Measurements from ENCODE around the gene GRID2IP. TPM values are rescaled to one million over a fixed set of nuclear protein-coding genes. Genes with fewer than 3 reads are reported as not detected.
A peak's percentile ranks its signal among the peaks of the same experiment; 100 is the strongest.

The GRID2IP gene
- total and polyA plus RNA-seq, 9 donors, result 0.04 to 0.18 (median 0.09) TPM

DNA sequence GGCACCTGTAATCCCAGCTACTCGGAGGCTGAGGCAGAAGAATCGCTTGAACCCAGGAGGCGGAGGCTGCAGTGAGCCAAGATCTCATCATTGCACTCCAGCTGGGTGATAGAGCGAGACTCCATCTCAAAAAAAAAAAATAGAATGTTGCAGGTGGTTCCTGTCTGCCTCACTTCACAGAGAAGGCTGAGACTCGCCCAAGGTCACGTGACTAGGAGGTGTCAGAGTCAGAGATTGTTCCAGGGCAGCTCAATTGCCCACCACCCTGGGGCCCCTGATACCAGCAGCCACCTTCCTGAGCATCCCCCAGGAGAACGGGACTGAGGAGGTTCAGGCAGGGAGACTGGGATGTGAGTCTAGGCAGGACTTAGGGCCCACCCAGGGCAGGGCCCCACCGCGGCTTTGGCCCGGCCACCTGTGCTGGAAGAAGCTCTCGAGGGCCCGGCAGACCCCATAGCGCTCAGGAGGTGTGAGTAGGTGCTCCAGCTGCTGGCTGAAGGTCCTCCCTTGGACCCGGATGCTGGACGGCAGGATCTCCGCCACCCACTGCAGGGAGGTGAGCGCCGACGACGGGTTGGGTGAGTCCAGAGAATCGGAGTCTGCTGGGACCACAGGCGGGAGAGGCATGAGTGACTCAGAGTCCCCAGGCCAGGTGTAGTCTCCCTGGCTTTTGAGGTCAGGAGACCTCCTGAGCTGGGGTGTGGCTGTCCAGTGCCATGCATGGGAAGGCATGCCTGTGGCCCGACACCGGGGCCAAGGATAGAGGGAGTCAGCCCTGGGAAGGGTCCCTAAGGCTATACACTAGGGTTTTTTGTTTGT, 30.9 kb downstream of the GRID2IP start:
- DNase-seq, result no peak
- H3K27me3 ChIP-seq (ENCODE audit: control insufficient read depth, insufficient read depth, low read length), result peaks cover 7% of the 10 kb centered on the region
- WGBS (ENCODE audit: insufficient coverage), result 87% methylated on average over 21 of the region's 24 CpGs
- H3K4me3 ChIP-seq (ENCODE audit: low read length), result no peak overlapping the region
- H3K27ac ChIP-seq (ENCODE audit: low read length), result no peak overlapping the region
- no peaks in the 10 kb centered on the region for H3K9me3 ChIP-seq (replicated peaks; ENCODE audit: control insufficient read depth, low read depth, low read length)
- no peaks in the 10 kb centered on the region for H3K36me3 ChIP-seq (ENCODE audit: control insufficient read depth, insufficient read depth, low read length)
- H3K4me1 ChIP-seq (ENCODE audit: control insufficient read depth, insufficient read depth, low read length), result peaks cover 4% of the 10 kb centered on the region

GRCh38 chr7:6516387-6516983, 34.8 kb downstream of the GRID2IP start:
- H3K36me3 ChIP-seq (ENCODE audit: control insufficient read depth, insufficient read depth, low read length), result no peaks in the 10 kb centered on the region
- DNase-seq, result peak; percentile 90
- H3K4me1 ChIP-seq (ENCODE audit: control insufficient read depth, insufficient read depth, low read length), result peaks cover 4% of the 10 kb centered on the region
- no peak overlapping the region for H3K4me3 ChIP-seq (ENCODE audit: low read length)
- WGBS (ENCODE audit: insufficient coverage), result 27% methylated on average over 10 of the region's 17 CpGs
- H3K27me3 ChIP-seq (ENCODE audit: control insufficient read depth, insufficient read depth, low read length), result no peaks in the 10 kb centered on the region
- no peak overlapping the region for H3K27ac ChIP-seq (ENCODE audit: low read length)
- no peaks in the 10 kb centered on the region for H3K9me3 ChIP-seq (replicated peaks; ENCODE audit: control insufficient read depth, low read depth, low read length)

DNA sequence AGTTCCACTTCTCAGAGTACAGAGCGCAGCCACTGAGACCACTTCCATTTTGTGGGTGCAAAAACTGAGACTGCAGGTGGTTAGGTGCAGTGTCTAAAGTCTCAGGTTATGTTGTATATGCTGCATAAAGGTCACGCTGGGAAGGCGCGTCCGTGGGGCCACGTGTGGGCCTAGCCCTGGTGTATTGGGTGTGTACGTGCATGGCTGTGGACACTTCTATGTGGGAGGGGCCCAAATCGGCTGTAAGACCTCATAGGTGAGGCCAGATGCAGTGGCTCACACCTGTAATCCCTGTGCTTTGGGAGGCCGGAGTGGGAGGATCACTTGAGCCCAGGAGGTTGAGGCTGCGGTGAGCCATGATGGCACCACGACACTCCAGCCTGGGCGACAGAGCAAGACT, 37.7 kb downstream of the GRID2IP start:
- no peak for DNase-seq
- WGBS (ENCODE audit: insufficient coverage), result 88% methylated on average over 8 of the region's 12 CpGs
- no peak overlapping the region for H3K27ac ChIP-seq (ENCODE audit: low read length)
- no peaks in the 10 kb centered on the region for H3K9me3 ChIP-seq (replicated peaks; ENCODE audit: control insufficient read depth, low read depth, low read length)
- peaks cover 4% of the 10 kb centered on the region for H3K4me1 ChIP-seq (ENCODE audit: control insufficient read depth, insufficient read depth, low read length)
- no peaks in the 10 kb centered on the region for H3K27me3 ChIP-seq (ENCODE audit: control insufficient read depth, insufficient read depth, low read length)
- no peak overlapping the region for H3K4me3 ChIP-seq (ENCODE audit: low read length)
- H3K36me3 ChIP-seq (ENCODE audit: control insufficient read depth, insufficient read depth, low read length), result no peaks in the 10 kb centered on the region

DNA sequence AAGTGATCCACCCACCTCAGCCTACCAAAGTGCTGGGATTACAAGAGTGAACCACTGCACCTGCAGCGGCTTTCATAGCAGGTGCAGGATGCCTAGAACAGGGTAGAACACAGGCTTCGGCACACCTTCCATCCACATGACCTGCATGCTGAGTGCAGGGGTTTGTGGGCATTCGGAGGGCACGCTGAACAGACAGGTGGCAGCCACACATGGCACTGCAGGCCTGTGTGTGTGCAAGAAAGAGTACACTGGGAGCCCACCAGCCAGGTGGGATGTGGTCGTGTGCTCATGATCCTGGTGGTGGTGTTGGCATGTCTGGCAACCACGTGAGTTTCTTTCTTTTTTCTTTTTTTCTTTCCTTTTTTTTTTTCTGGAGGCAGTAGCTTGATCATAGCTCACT, 38.4 kb downstream of the GRID2IP start:
- H3K4me1 ChIP-seq (ENCODE audit: control insufficient read depth, insufficient read depth, low read length), result peaks cover 4% of the 10 kb centered on the region
- no peak overlapping the region for H3K27ac ChIP-seq (ENCODE audit: low read length)
- no peaks in the 10 kb centered on the region for H3K9me3 ChIP-seq (replicated peaks; ENCODE audit: control insufficient read depth, low read depth, low read length)
- H3K4me3 ChIP-seq (ENCODE audit: low read length), result no peak overlapping the region
- H3K36me3 ChIP-seq (ENCODE audit: control insufficient read depth, insufficient read depth, low read length), result no peaks in the 10 kb centered on the region
- no peaks in the 10 kb centered on the region for H3K27me3 ChIP-seq (ENCODE audit: control insufficient read depth, insufficient read depth, low read length)
- DNase-seq, result no peak
- 100% methylated on average over 2 of the region's 6 CpGs for WGBS (ENCODE audit: insufficient coverage)

DNA sequence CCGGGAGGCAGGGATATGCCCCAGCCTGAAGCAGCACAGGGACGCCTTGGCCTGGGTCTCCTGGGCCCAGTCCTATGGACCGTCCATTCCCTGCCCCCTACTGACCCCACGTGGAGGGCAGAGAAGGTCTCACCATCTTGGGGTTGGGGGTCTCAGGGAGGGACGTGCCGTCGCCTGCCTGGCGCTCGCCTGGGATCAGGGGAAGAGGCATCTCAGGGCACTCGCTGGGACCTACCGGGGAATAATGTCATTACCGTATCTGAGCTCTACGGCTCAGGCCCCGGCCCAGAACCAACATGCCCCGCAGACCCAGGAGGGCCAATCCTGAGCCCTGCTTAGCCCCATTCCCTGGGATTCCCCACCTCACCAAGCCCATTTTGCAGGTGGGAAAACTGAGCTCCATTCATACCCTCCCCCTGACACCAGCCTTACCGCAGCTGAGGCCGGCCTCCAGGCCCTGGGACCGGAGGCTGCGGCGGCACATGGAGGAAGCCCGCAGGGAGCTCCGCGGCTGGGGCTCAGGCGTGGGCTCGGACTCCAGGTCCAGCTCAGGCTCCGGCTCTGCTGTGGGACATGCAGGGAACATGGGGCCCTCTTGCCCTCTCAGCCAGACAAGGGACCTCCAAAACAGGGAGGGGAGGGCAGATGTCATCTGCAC, 40.7 kb downstream of the GRID2IP start:
- Histone ChIP-seq H3K27me3 (ENCODE audit: control insufficient read depth, insufficient read depth, low read length) (peaks cover 11% of the 10 kb centered on the region), H3K36me3 (ENCODE audit: control insufficient read depth, insufficient read depth, low read length) (no peaks in the 10 kb centered on the region), H3K4me1 (ENCODE audit: control insufficient read depth, insufficient read depth, low read length) (no peaks in the 10 kb centered on the region), H3K27ac (ENCODE audit: low read length) (no peak overlapping the region), H3K9me3 (replicated peaks; ENCODE audit: control insufficient read depth, low read depth, low read length) (no peaks in the 10 kb centered on the region), H3K4me3 (ENCODE audit: low read length) (no peak overlapping the region)
- DNase-seq, result no peak
- WGBS (ENCODE audit: insufficient coverage), result 84% methylated on average over 23 of the region's 26 CpGs

GRCh38 chr7:6508950-6509349, 42.3 kb downstream of the GRID2IP start:
- WGBS (ENCODE audit: insufficient coverage), result 79% methylated on average over 11 of the region's 24 CpGs
- no peaks in the 10 kb centered on the region for H3K36me3 ChIP-seq (ENCODE audit: control insufficient read depth, insufficient read depth, low read length)

DNA sequence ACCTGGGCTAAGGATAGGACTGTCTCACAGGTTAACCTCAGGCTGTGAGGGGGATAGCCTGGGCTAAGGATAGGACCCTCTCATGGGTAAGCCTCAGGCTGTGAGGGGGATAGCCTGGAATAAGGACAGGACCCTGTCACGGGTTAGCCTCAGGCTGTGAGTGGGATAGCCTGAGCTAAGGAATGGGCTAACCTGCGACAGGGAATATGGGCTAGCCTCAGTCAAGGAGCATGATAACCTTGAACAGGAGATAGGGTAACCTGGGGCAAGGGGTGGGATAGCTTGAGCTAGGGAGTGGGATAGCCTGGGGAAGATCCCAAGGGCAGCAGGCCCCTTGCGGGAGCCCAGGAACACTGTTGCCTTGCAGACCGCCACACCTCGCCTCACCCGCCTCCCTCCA, 42.7 kb downstream of the GRID2IP start:
- DNase-seq, result no peak
- no peak overlapping the region for H3K4me3 ChIP-seq (ENCODE audit: low read length)
- H3K36me3 ChIP-seq (ENCODE audit: control insufficient read depth, insufficient read depth, low read length), result no peaks in the 10 kb centered on the region
- H3K27ac ChIP-seq (ENCODE audit: low read length), result no peak overlapping the region
- no peaks in the 10 kb centered on the region for H3K9me3 ChIP-seq (replicated peaks; ENCODE audit: control insufficient read depth, low read depth, low read length)
- 87% methylated on average over 5 of the region's 6 CpGs for WGBS (ENCODE audit: insufficient coverage)
- peaks cover 9% of the 10 kb centered on the region for H3K4me1 ChIP-seq (ENCODE audit: control insufficient read depth, insufficient read depth, low read length)
- peaks cover 31% of the 10 kb centered on the region for H3K27me3 ChIP-seq (ENCODE audit: control insufficient read depth, insufficient read depth, low read length)

More at GRCh38 chr7:6508950-6509349, 42.3 kb downstream of the GRID2IP start:
- Histone ChIP-seq H3K4me1 (ENCODE audit: control insufficient read depth, insufficient read depth, low read length) (peaks cover 9% of the 10 kb centered on the region), H3K27me3 (ENCODE audit: control insufficient read depth, insufficient read depth, low read length) (peaks cover 27% of the 10 kb centered on the region), H3K27ac (ENCODE audit: low read length) (no peak overlapping the region), H3K4me3 (ENCODE audit: low read length) (no peak overlapping the region), H3K9me3 (replicated peaks; ENCODE audit: control insufficient read depth, low read depth, low read length) (no peaks in the 10 kb centered on the region)
- DNase-seq, result no peak

- WGBS (ENCODE audit: insufficient coverage), result 96% methylated on average over 5 of the region's 16 CpGs
- no peak for DNase-seq
These were observed 43.4 kb downstream of the GRID2IP start for GRCh38 chr7:6507906-6508305.

GRCh38 chr7:6505685-6506559, 45.3 kb downstream of the GRID2IP start:
- Histone ChIP-seq H3K4me3 (ENCODE audit: low read length) (no peak overlapping the region), H3K9me3 (replicated peaks; ENCODE audit: control insufficient read depth, low read depth, low read length) (no peaks in the 10 kb centered on the region), H3K27ac (ENCODE audit: low read length) (no peak overlapping the region), H3K4me1 (ENCODE audit: control insufficient read depth, insufficient read depth, low read length) (peaks cover 9% of the 10 kb centered on the region), H3K36me3 (ENCODE audit: control insufficient read depth, insufficient read depth, low read length) (no peaks in the 10 kb centered on the region), H3K27me3 (ENCODE audit: control insufficient read depth, insufficient read depth, low read length) (peaks cover 38% of the 10 kb centered on the region)
- DNase-seq, result no peak
- WGBS (ENCODE audit: insufficient coverage), result 62% methylated on average over 15 of the region's 20 CpGs

More at GRCh38 chr7:6507906-6508305, 43.4 kb downstream of the GRID2IP start:
- Histone ChIP-seq H3K4me3 (ENCODE audit: low read length) (no peak overlapping the region), H3K36me3 (ENCODE audit: control insufficient read depth, insufficient read depth, low read length) (no peaks in the 10 kb centered on the region), H3K9me3 (replicated peaks; ENCODE audit: control insufficient read depth, low read depth, low read length) (no peaks in the 10 kb centered on the region), H3K27me3 (ENCODE audit: control insufficient read depth, insufficient read depth, low read length) (peaks cover 34% of the 10 kb centered on the region), H3K4me1 (ENCODE audit: control insufficient read depth, insufficient read depth, low read length) (peaks cover 9% of the 10 kb centered on the region), H3K27ac (ENCODE audit: low read length) (no peak overlapping the region)

Measured in muscle of leg (tissue), 11 donors.